HG03378 (cell line): ENCODE measurements around the gene TMEM266.

Experiments used
- ATAC-seq: cut with Tn5 transposase; IDR thresholded peaks from one replicate; pipeline ENCODE4 v1.9.1; 2021; ENCODE audit warnings: mild to moderate bottlenecking, moderate library complexity; ENCODE audit not compliant: unreplicated experiment

Gene TMEM266

GRCh38 chr15:76123031-76123430, 63.2 kb downstream of the TMEM266 start:
- no peak for ATAC-seq

DNA sequence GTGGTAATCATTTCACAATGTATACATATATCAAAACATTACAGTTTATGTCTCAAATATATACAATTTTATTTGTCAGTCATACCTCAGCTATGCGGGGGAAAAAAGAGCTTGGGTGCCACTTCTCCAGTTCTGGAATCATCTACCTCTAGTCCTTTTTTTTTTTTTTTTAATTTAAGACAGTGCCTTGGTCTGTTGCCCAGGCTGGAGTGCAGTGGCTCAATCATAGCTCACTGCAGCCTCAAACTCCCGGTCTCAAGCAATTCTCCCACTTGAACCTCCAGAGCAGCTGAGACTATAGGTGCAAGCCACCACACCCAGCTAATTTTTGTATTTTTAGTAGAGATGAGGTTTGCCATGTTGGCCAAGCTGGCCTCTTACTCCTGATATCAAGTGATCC, 67.4 kb downstream of the TMEM266 start:
- no peak for ATAC-seq

DNA sequence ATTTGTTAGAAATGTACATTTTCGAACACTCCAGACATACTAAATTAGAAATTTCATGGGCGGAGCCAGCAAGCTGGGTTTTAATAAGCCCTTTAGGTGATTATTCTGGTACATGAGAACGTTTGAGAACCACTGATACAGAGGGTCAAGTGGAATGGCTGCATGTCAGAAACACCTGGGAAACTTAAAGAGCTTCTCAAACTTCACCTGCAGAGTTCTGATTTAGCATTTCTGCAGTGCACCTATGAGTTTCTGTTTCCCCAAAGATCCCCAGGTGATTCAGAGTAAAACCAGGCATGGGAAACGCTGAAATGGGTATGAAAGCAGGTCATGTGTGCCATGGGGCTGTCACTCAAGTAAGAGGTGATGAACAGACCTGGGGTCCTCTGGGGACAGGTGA, 68.1 kb downstream of the TMEM266 start:
- ATAC-seq, result no peak

DNA sequence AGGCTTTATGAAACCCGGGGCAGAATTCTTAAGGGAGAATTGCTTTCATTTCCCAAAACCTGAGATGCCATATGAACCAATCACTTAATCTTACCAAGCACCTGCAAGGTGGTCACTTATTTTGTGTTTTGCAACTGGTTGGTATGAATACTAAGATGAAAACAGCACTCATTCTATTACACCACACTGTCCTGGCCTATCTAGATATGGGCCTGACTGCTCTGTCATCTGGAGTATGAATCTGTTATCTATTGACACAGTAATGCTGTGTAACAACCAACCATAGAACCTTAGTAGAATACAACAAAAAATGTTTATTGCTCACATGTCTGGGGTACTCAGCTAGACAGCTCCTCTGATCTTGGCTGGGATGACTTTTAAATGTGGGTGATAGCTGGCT, 74.8 kb downstream of the TMEM266 start:
- ATAC-seq, result no peak

DNA sequence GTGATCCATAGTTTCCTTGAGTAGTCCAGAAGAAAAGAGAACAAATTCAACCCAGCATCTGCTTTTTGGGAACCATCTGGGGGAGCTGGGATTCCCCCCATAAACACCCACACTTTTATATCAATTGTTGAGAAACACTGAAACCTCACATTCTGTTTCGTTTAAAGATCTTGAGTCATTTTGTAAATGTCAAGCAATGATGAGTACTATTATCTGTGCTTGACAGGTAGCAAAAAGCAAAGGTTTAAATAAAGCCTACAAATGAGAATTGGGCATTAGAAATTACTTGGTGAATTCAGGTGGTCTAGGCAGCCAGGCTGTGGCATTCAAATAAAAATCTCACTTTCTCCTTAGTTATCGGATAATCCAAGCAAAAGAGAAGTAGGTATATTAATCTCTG, 75.7 kb downstream of the TMEM266 start:
- ATAC-seq, result no peak

DNA sequence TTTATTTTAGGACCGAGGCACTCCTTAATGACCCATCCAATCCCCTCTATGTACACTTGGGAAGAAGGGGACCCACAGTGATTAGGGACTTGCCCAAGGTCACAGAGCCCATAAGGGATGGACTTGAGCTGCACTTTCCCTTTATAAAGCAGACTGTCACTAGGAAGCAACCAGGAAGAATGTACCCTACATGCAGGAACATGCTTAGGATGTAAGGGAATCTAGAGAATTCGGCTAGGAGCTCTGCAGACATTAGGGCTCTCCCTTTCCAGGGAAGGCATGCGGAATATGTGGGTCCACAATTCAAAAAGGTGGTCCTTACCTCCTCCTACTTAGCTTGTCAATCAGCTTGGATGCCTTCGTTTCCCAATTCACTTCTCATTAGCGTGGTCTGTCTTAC, 78.7 kb downstream of the TMEM266 start:
- ATAC-seq, result no peak

GRCh38 chr15:76139368-76140073, 79.7 kb downstream of the TMEM266 start:
- peak; percentile 71 for ATAC-seq

- no peak for ATAC-seq
Observed at GRCh38 chr15:76140074-76140464, 80.3 kb downstream of the TMEM266 start.

DNA sequence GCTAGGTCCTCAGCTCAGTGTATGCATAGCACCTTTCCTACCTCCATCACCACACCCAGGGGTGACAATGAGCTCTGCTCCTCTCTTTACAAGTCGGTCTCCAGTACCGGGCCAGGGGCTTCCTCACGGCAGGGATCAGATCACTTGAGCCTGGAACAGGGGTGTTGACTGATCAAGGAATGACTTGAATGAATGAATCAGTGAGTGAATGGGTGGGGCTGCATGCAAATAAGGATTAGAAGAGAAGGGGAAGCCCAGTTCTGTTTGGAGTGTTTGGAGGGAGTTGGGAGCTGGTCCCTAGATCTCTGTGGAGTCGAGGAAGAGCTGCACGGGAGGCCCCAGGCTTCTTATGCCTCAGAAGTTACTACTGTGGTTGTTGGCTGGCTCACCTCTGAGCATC, 87.0 kb downstream of the TMEM266 start:
- no peak for ATAC-seq

DNA sequence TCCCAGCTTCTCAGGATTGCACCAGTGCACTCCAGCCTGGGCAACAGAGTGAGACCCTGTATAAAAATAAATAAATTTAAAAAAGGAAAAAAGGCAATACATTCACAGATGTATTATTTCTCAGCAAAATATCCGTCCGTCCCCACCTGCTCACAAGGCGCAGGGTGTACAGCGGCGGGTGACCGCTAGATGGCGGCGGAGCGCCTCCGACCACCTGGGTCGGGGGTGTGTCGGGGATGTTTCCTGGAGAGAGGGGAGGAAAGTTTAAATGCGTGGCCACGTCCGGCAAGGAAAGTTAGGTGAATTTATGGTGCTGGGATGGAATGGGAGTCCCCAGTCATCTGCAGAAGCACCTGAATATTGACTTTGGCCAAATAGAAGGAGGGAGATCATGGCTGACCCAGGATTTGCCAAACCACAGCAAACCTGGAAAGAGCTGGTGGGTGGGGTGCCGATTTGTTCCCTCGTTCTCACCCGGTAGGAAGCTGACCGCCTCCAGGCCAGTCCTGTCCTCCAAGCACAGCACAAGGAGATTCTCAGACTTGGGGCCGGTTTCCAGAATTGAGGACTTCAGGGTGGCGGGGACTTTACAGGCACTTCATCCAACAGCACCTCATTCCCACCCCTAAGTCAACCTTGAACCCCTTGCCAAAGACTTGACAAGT, 88.3 kb downstream of the TMEM266 start:
- ATAC-seq, result no peak

DNA sequence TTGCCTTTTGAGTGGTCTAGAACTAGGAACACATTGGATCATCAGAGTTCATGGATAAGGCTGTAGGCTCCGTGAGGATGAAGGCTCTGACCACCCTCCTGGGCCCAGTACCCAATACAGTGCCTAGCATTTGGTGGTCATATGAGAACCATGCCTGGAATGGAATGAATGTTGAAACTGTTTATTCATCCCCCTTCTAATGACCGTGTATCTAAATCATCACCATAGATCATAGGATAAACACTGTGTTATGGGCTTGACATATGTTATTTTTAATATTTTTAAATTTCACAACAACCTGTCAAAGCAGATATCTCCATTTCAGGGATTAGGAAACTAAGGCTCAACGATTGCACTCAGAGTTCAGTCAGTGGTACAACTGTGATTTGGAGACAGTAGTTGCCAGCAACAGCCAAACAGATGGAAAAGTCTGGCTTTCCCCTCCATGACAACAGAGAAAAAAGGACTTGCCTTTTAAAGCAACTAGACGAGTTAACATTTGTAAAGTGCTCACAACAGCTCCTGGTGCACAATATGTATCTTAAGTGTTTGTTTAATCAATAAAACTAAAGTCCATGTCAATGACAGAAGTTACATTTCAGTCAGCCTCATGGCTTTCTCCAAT, 89.6 kb downstream of the TMEM266 start:
- no peak for ATAC-seq

- no peak for ATAC-seq
Observed at GRCh38 chr15:76150513-76150912, 90.7 kb downstream of the TMEM266 start.

DNA sequence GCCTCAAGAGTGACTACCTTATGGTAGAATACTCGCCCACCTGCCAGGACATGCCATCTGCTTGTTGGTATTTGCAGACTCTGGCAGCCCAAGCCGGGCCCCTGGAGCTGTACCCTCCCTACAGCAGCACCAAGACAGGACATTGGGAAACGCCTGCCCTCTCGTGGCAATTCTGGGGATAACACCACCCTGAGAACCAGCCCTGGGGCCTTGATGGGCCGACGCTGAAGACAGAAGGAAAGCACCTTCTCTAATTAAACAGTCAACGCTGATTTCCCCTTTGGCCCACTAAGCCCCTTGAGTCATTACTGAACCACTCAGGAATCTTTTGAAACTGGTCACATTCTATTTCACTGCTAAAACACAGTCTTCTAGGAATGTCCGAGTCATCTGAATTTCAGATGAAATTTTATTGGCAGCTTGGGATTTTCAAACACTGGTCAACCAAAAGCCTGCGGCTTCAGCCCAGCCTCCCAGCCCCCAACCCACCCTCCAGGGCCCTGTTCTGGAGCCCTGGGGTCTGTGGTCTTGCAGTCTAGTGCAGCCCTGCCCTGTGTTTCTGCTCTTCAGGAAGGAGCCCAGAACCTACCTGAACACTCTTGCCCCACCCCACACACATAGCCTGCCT, 91.3 kb downstream of the TMEM266 start:
- ATAC-seq, result no peak

- no peak for ATAC-seq
Observed at GRCh38 chr15:76151599-76151974, 91.8 kb downstream of the TMEM266 start.

DNA sequence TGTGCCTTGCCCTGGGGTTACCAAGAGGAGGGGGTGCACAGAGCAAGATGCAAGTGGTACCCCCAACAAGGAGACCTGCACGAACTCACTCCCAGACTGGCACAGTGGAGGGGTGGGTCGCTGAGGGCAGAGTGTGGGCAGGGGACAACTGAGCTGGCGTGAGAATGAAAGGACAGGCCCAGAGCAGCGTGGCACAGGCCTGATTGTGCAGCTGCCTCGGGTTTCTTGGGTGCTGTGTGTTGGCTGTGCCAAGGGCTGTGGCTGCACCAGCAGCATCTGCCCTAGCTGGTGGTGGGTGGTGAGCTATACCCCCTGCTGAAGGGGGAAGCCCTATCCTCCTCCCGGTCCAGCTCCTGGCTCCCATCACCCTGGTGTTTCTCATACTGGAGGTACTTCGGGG, 92.4 kb downstream of the TMEM266 start:
- no peak for ATAC-seq

DNA sequence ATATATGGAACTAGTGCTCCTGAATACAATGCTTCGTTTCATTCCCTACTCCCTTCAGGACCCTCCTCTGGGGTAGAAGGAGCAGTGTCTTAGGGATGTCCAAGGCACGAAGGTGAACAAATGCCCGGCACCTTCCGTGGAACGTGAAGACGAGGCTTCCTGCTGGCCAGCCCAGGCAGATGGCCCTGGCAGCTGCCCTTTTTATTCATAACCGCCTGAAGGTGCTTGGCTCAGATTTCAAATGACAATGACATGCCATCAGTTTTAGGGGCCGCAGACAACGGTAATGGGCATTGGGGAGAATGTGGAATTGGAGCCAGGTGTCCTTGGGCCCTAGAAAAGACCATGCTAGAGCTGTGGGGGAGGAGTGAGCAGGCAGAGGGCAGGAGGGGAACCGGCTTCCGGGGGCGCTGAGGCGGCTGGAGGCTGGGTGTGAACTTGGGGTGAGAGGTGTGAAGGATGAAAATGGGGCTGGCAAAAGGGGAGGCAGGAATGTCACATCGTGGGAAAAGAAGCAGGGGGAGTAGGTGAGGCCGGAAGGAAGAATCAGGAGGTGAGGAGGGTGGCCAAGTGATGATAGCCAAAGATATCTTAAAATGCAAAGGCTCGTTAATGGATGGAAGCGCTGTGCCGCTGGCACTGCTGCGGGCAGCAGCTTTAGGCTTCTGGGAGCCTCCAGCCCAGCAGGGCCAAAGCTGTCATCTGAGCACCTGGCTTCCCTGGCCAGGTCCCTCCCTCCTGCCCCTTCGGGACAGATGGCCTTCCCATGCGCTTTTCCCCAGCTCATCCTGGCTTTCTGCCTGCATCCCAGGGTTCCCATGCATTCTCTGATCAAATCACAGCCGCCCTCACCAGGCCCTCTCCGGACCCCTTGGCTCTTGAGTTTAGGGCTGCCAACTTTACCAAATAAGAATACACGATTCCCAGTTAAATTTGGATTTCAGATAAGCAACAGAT, 93.7 kb downstream of the TMEM266 start:
- ATAC-seq, result no peak

DNA sequence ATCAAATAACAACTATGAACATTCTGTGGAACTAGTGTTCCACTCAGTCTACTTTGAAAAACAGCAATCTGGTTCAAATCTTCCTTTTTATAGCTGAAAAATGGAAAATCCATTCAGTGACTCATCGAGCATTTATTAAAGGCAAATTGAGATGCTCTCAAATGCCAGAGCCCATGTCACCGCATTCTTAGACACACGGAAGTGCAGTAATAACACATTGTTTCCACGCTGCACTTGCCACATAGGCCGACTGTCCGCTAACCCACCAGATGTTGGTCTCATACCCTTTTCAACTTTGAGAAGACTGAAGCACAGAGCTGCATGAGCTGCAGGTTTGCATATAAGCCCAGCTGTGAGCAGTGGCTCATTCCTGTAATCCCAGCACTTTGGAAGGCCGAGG, 95.9 kb downstream of the TMEM266 start:
- ATAC-seq, result no peak

- no peak for ATAC-seq
Observed at GRCh38 chr15:76158226-76158625, 98.4 kb downstream of the TMEM266 start.

GRCh38 chr15:76158815-76159214, 99.0 kb downstream of the TMEM266 start:
- ATAC-seq, result no peak

- no peak for ATAC-seq
Observed at GRCh38 chr15:76159282-76159681, 99.5 kb downstream of the TMEM266 start.
